Occipital lobe (tissue), 2 donors: ENCODE results near the gene MICAL2. TPM values are rescaled to one million over a fixed set of nuclear protein-coding genes. Genes with fewer than 3 reads are reported as not detected.

Experiments used
- DNase-seq: peaks from one replicate; lab custom pipeline; 2025; lab: John Stamatoyannopoulos, UW
- total RNA-seq: library from RNA; depleted of rRNA; stranded (reverse); fragments of >200 nt; gene quantifications from one replicate; pipeline ENCODE4 v1.2.3, GENCODE V29; 2014

The MICAL2 gene
- total RNA-seq, 1 donor from 2014 or later = 28.2 TPM

GRCh38 chr11:12206529-12206928, 96.1 kb downstream of the MICAL2 start:
- no peak for DNase-seq

GRCh38 chr11:12207384-12208150, 97.2 kb downstream of the MICAL2 start:
- DNase-seq = no peak

GRCh38 chr11:12209096-12209495, 98.7 kb downstream of the MICAL2 start:
- DNase-seq = no peak

GRCh38 chr11:12210200-12210599, 99.8 kb downstream of the MICAL2 start:
- DNase-seq = no peak

- DNase-seq = no peak
Measured at GRCh38 chr11:12211331-12212065, 101.1 kb downstream of the MICAL2 start.

- DNase-seq = no peak
Measured at GRCh38 chr11:12212174-12212820, 101.9 kb downstream of the MICAL2 start.

- no peak for DNase-seq
Measured at GRCh38 chr11:12212821-12213185, 102.4 kb downstream of the MICAL2 start.

- no peak for DNase-seq
Measured at GRCh38 chr11:12213883-12214282, 103.5 kb downstream of the MICAL2 start.

GRCh38 chr11:12214751-12215150, 104.4 kb downstream of the MICAL2 start:
- no peak for DNase-seq

GRCh38 chr11:12215181-12215593, 104.8 kb downstream of the MICAL2 start:
- no peak for DNase-seq

GRCh38 chr11:12216041-12216451, 105.7 kb downstream of the MICAL2 start:
- DNase-seq = peak; percentile 72

- DNase-seq = no peak
Measured at GRCh38 chr11:12216671-12217374, 106.4 kb downstream of the MICAL2 start.

GRCh38 chr11:12217879-12218278, 107.5 kb downstream of the MICAL2 start:
- DNase-seq = no peak

- DNase-seq = no peak
Measured at GRCh38 chr11:12218909-12219308, 108.5 kb downstream of the MICAL2 start.

GRCh38 chr11:12219757-12220156, 109.4 kb downstream of the MICAL2 start:
- no peak for DNase-seq

- peak; percentile 85 for DNase-seq
Measured at GRCh38 chr11:12220305-12220704, 109.9 kb downstream of the MICAL2 start.

GRCh38 chr11:12221051-12221535, 110.7 kb downstream of the MICAL2 start:
- no peak for DNase-seq

GRCh38 chr11:12222055-12222792, 111.8 kb downstream of the MICAL2 start:
- no peak for DNase-seq

GRCh38 chr11:12223771-12224536, 113.6 kb downstream of the MICAL2 start:
- no peak for DNase-seq

- DNase-seq = no peak
Measured at GRCh38 chr11:12224537-12224893, 114.1 kb downstream of the MICAL2 start.
